Fibroblast of skin of scalp (primary cell): ENCODE measurements around the gene ANKRD30B.
"Not testable (repeated sequence)": the region's sequence is repeated elsewhere in the genome, so short reads cannot be mapped to it uniquely, and the experiment has no call there.

Experiments used
- DNase-seq: peaks from one replicate; pipeline ENCODE4 v3.0.0-alpha.2; 2013

Gene ANKRD30B

DNA sequence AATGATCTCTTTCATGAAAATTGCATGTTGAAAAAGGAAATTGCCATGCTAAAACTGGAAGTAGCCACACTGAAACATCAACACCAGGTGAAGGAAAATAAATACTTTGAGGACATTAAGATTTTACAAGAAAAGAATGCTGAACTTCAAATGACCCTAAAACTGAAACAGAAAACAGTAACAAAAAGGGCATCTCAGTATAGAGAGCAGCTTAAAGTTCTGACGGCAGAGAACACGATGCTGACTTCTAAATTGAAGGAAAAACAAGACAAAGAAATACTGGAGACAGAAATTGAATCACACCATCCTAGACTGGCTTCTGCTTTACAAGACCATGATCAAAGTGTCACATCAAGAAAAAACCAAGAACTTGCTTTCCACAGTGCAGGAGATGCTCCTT lies 103.6 kb downstream of the ANKRD30B start:
- not testable (repeated sequence) for DNase-seq

DNA sequence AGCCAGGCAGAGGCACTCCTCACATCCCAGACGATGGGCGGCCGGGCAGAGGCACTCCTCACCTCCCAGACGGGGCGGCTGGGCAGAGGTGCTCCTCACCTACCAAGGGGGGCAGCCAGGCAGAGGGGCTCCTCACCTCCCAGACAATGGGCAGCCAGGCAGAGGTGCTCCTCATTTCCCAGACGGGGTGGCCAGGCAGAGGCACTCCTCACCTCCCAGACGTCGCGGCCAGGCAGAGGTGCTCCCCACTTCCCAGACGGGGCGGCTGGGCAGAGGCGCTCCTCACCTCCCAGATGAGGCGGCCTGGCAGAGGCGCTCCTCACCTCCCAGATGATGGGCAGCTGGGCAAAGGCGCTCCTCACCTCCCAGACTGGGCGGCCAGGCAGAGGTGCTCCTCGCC lies 107.7 kb downstream of the ANKRD30B start:
- DNase-seq, result not testable (repeated sequence)

DNA sequence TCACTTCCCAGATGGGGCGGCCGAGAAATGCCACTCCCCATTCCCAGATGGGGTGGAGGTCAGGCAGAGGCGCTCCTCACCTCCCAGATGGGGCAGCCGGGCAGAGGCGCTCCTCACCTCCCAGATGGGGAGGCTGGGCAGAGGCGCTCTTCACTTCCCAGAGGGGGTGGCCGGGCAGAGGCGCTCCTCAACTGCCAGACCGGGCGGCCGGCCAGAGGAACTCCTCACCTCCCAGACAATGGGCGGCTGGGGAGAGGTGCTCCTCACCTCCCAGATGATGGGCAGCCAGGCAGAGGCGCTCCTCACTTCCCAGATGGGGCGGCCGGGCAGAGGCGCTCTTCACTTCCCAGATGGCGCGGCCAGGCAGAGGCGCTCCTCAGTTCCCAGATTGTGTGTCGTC lies 108.3 kb downstream of the ANKRD30B start:
- DNase-seq, result not testable (repeated sequence)

DNA sequence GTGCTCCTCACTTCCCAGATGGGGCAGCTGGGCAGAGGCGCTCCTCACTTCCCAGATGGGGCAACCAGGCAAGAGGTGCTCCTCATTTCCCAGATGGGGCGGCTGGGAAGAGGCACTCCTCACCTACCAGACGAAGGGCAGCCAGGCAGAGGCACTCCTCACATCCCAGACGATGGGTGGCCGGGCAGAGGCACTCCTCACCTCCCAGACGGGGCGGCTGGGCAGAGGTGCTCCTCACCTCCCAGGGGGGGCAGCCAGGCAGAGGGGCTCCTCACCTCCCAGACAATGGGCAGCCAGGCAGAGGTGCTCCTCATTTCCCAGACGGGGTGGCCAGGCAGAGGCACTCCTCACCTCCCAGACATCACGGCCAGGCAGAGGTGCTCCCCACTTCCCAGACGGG lies 110.5 kb downstream of the ANKRD30B start:
- DNase-seq, result not testable (repeated sequence)

DNA sequence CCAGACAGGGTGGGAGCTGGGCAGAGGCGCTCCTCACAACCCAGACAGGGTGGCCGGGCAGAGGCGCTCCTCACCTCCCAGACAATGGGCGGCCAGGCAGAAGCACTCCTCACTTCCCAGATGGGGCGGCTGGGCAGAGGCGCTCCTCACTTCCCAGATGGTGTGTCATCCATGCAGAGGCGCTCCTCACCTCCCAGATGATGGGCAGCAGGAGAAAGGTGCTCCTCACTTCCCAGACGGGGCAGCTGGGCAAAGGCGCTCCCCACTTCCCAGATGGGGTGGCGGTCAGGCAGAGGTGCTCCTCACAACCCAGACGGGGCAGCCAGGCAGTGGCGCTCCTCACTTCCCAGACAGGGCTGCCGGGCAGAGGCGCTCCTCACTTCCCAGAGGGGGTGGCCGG lies 112.0 kb downstream of the ANKRD30B start:
- DNase-seq, result not testable (repeated sequence)

DNA sequence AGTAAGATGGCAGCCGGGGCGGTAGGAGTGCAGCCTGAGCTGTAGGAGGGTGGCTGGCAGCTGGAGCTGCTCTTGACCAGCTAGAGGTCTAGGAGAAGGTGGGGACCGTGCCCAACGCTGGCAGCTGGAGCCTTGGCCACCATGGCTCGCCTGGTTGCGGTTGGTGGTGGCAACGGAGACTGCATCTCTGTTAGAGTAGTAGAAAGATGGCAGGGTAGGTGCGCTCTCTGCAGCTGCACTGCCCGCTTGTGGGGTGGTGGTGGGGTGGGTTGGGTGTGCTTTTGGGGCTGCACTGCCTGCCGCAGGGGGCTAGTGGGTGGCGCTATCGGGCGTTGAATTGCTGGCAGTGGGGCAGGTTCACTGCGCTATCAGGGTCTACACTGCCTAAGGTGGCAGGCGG lies 118.5 kb downstream of the ANKRD30B start:
- DNase-seq, result not testable (repeated sequence)

DNA sequence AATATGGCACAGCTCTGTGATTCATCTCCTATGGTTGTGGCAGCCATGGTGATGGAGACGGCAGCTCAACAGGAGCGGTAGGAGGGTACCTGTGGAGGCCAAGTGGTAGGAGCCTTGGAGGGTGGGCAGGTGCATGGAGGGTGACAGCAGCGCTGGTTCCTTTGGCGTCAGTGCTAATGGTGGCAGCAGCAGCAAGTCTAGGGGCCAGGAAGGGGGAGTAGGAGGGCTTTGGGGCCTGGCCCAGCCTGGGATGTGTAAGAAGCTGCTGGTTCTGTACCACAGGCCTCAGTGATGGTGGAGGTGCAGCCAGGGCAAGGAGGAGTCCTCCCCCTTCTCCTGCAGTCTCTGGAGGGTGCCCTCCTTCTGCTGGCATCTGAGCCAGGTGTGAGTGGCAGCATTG lies 120.0 kb downstream of the ANKRD30B start:
- not testable (repeated sequence) for DNase-seq

DNA sequence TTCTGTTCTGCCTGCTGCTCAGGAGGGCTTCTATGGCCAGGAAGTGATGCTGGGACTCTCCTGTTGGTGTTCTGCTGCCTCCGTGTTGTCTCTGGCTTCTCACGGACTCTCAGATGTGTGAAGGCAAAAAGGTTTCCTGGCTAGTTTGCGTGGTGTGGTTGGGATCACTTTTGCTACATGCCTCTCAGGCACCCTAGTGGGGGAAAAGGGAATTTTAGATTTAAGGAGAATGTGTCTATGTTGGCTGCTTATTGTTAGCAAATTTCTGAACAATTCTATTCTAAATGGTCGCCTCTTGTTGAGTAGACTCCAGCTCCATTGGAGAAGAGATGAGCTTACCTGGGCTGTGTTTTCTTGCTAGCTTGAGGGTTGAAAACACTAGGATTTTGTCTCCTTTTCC lies 120.9 kb downstream of the ANKRD30B start:
- DNase-seq, result not testable (repeated sequence)

DNA sequence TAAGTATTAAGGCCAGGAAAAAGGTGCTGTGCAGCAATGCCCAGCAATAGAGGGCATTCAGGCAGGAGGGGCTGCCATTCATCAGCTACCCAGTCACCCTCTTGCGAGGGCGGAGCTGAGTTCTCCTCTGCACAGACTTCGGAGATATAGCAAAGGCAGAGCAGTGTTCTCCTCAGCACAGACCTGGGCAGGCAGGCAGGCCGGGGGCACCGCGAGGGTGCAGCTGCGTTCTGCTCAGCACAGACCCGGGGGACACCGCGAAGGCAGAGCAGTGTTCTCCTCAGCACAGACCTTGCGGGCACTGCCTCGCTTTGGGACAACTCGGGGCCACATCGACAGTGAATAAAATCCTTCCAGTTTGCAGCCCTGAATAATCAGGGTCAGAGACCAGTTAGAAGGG lies 130.9 kb downstream of the ANKRD30B start:
- DNase-seq, result not testable (repeated sequence)

DNA sequence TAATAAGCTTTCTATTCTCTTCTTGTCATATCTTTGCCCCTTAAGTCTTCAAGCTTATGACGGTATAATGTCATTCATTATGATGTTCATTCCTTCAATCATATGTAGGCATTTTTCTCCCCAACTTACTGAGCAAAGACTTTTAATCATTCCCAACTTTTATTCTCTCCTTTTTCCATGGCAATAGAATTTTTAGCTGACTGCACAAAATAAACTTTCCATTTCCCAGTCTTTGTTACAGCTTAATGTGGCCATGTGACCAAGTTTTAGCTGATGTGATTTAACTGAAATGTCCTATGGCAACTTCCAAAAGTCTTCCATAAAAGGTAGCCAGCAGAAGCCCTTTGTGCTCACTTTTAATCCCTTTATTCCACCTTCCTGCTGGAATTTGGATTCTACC lies 152.5 kb downstream of the ANKRD30B start:
- DNase-seq, result no peak
